ENCODE results near the gene PPIL4.

PPIL4 gene

GRCh38 chr6:149545754-149546471 is at the start of gene PPIL4:
Gene PPIL4 (minus strand): TSS chr6:149546043. CDS start chr6:149546005, 38 bp downstream.
- peak; percentile 71 for DNase-seq

GRCh38 chr6:149593408-149593807 is 47.6 kb upstream of the PPIL4 start:
- no peak for DNase-seq

GRCh38 chr6:149592983-149593382 is 47.1 kb upstream of the PPIL4 start:
- no peak for DNase-seq

GRCh38 chr6:149586149-149586548 is 40.3 kb upstream of the PPIL4 start:
- peak; percentile 52 for DNase-seq

- DNase-seq = no peak
Observed at GRCh38 chr6:149581349-149581748, 35.5 kb upstream of the PPIL4 start.

- no peak for DNase-seq
Observed at GRCh38 chr6:149580880-149581279, 35.0 kb upstream of the PPIL4 start.

- no peak for DNase-seq
Observed at GRCh38 chr6:149567945-149568585, 22.2 kb upstream of the PPIL4 start.

GRCh38 chr6:149567194-149567586 is 21.3 kb upstream of the PPIL4 start:
- no peak for DNase-seq

- no peak for DNase-seq
Observed at GRCh38 chr6:149566410-149567193, 20.8 kb upstream of the PPIL4 start.

- DNase-seq = peak; percentile 67
Observed at GRCh38 chr6:149565527-149566409, 19.9 kb upstream of the PPIL4 start, which contains the start of gene GINM1. Gene GINM1 (plus strand): TSS chr6:149566375. CDS start chr6:149566415, 40 bp downstream.

GRCh38 chr6:149563928-149564325 is 18.1 kb upstream of the PPIL4 start:
- DNase-seq = no peak

GRCh38 chr6:149563203-149563927 is 17.5 kb upstream of the PPIL4 start:
- DNase-seq = no peak

- DNase-seq = no peak
Observed at GRCh38 chr6:149560736-149561135, 14.9 kb upstream of the PPIL4 start.

GRCh38 chr6:149559389-149559788 is 13.5 kb upstream of the PPIL4 start:
- DNase-seq = no peak

- no peak for DNase-seq
Observed at GRCh38 chr6:149558029-149558428, 12.2 kb upstream of the PPIL4 start.

GRCh38 chr6:149551920-149552319 is 6.1 kb upstream of the PPIL4 start:
- no peak for DNase-seq

GRCh38 chr6:149545258-149545753 is 537 bp downstream of the PPIL4 start:
- DNase-seq = peak; percentile 17

- DNase-seq = no peak
Observed at GRCh38 chr6:149544646-149545257, 1.1 kb downstream of the PPIL4 start.

- DNase-seq = no peak
Observed at GRCh38 chr6:149541139-149541538, 4.7 kb downstream of the PPIL4 start.

- no peak for DNase-seq
Observed at GRCh38 chr6:149534742-149535141, 11.1 kb downstream of the PPIL4 start.

GRCh38 chr6:149529650-149530049 is 16.2 kb downstream of the PPIL4 start:
- DNase-seq = no peak
